SH-SY5Y (cell line): ENCODE data around the gene LGR5.

Experiments used
- GATA2 ChIP-seq: IDR thresholded peaks from 2 replicates; pipeline ENCODE4 v1.6.1; 2011; ENCODE audit warnings: mild to moderate bottlenecking, low read depth, low read length
- GATA3 ChIP-seq: IDR thresholded peaks from 2 replicates; pipeline ENCODE4 v1.6.1; 2011; ENCODE audit warnings: low read depth, mild to moderate bottlenecking, low read length, moderate library complexity

DNA sequence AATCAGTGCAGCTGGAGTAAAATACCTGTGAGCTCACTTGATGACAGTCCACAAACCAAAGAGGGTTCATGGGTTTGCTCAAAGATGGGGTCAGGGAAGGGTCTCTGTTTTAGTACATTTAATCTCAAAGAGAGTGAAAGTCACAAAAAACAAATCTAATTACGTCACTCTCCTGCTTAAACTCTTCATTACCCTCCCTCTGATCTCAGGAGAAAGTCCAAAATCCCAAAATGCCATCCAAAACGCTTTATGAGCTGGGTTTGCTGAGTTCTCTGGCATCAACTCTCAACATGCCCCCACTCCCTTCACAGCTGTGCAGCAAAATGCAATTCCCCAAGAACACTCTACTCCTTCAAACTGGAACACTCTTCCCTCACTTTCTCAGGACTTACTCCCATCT is 40.4 kb upstream of the LGR5 start:
- TF ChIP-seq GATA2, result no peak
- no peak for TF ChIP-seq GATA3
